GM19351 (cell line): Measurements from ENCODE around the gene TUBG2.

Source experiments
- ATAC-seq: cut with Tn5 transposase; IDR thresholded peaks from one replicate; pipeline ENCODE4 v1.9.1; 2021; ENCODE audit warnings: mild to moderate bottlenecking, moderate library complexity; ENCODE audit not compliant: unreplicated experiment

The TUBG2 gene

GRCh38 chr17:42676424-42677011 lies 17.4 kb downstream of the TUBG2 start, which contains the start of gene PLEKHH3:
Gene PLEKHH3, minus strand, starts transcription at chr17:42676994. Its CDS starts 431 bp downstream, at chr17:42676563.
- ATAC-seq: no peak

GRCh38 chr17:42677012-42677857 lies 18.2 kb downstream of the TUBG2 start:
- ATAC-seq: peak; percentile 67

GRCh38 chr17:42677921-42678781 lies 19.1 kb downstream of the TUBG2 start:
- no peak for ATAC-seq

GRCh38 chr17:42678951-42679491 lies 19.9 kb downstream of the TUBG2 start:
- ATAC-seq: no peak

- no peak for ATAC-seq
Measured at GRCh38 chr17:42679492-42680330, 20.6 kb downstream of the TUBG2 start.

GRCh38 chr17:42680331-42680808 lies 21.3 kb downstream of the TUBG2 start:
- no peak for ATAC-seq

- no peak for ATAC-seq
Measured at GRCh38 chr17:42681976-42682721, 23.1 kb downstream of the TUBG2 start, which contains the start of gene CNTNAP1. Gene CNTNAP1, plus strand, starts transcription at chr17:42682531. Its CDS starts 299 bp downstream, at chr17:42682830.

- no peak for ATAC-seq
Measured at GRCh38 chr17:42682722-42683403, 23.8 kb downstream of the TUBG2 start.

GRCh38 chr17:42683407-42684034 lies 24.4 kb downstream of the TUBG2 start:
- no peak for ATAC-seq

- ATAC-seq: no peak
Measured at GRCh38 chr17:42684929-42685556, 26.0 kb downstream of the TUBG2 start.

GRCh38 chr17:42685831-42686230 lies 26.7 kb downstream of the TUBG2 start:
- ATAC-seq: no peak

- ATAC-seq: no peak
Measured at GRCh38 chr17:42686520-42687128, 27.5 kb downstream of the TUBG2 start.

GRCh38 chr17:42687707-42688320 lies 28.7 kb downstream of the TUBG2 start:
- no peak for ATAC-seq

GRCh38 chr17:42690596-42690995 lies 31.5 kb downstream of the TUBG2 start:
- no peak for ATAC-seq

- ATAC-seq: no peak
Measured at GRCh38 chr17:42691021-42691545, 32.0 kb downstream of the TUBG2 start.

- ATAC-seq: no peak
Measured at GRCh38 chr17:42692489-42692888, 33.4 kb downstream of the TUBG2 start.

- ATAC-seq: no peak
Measured at GRCh38 chr17:42694524-42694923, 35.4 kb downstream of the TUBG2 start.
